HG03521 (cell line): ENCODE results near the gene VEGFB.

Source experiments
- ATAC-seq: cut with Tn5 transposase; IDR thresholded peaks from one replicate; pipeline ENCODE4 v1.9.1; 2021; ENCODE audit warnings: mild to moderate bottlenecking, moderate library complexity; ENCODE audit not compliant: unreplicated experiment

The VEGFB gene

GRCh38 chr11:64230171-64230984 lies 4.0 kb upstream of the VEGFB start, which contains the start of gene DNAJC4:
Gene DNAJC4, plus strand, starts transcription at chr11:64230548. Its CDS starts 307 bp downstream, at chr11:64230855.
- ATAC-seq: peak; percentile 37

GRCh38 chr11:64230985-64231365 lies 3.4 kb upstream of the VEGFB start:
- no peak for ATAC-seq

- ATAC-seq: no peak
These were observed 2.8 kb upstream of the VEGFB start for GRCh38 chr11:64231546-64231945.

- no peak for ATAC-seq
These were observed 2.0 kb upstream of the VEGFB start for GRCh38 chr11:64232182-64232966.

GRCh38 chr11:64232967-64233315 lies 1.4 kb upstream of the VEGFB start:
- ATAC-seq: no peak

GRCh38 chr11:64234647-64235379 lies 429 bp downstream of the VEGFB start:
- ATAC-seq: peak; percentile 12

- no peak for ATAC-seq
These were observed 1.2 kb downstream of the VEGFB start for GRCh38 chr11:64235437-64236161.

GRCh38 chr11:64237484-64237951 lies 3.1 kb downstream of the VEGFB start:
- ATAC-seq: no peak

GRCh38 chr11:64238076-64238475 lies 3.7 kb downstream of the VEGFB start:
- no peak for ATAC-seq

- no peak for ATAC-seq
These were observed 4.6 kb downstream of the VEGFB start for GRCh38 chr11:64238999-64239398.

- ATAC-seq: no peak
These were observed 5.5 kb downstream of the VEGFB start for GRCh38 chr11:64239662-64240434.

GRCh38 chr11:64240435-64241240 lies 6.3 kb downstream of the VEGFB start, which contains the start of gene FKBP2:
Gene FKBP2, plus strand, starts transcription at chr11:64241095. Its CDS starts 1,293 bp downstream, at chr11:64242388.
- ATAC-seq: peak; percentile 44

- peak; percentile 67 for ATAC-seq
These were observed 6.8 kb downstream of the VEGFB start for GRCh38 chr11:64241241-64241490.

GRCh38 chr11:64241491-64242374 lies 7.3 kb downstream of the VEGFB start:
- ATAC-seq: peak; percentile 5

GRCh38 chr11:64243236-64243854 lies 9.0 kb downstream of the VEGFB start:
- no peak for ATAC-seq

GRCh38 chr11:64244107-64244506 lies 9.7 kb downstream of the VEGFB start:
- no peak for ATAC-seq

- ATAC-seq: no peak
These were observed 10.6 kb downstream of the VEGFB start for GRCh38 chr11:64244966-64245365.

GRCh38 chr11:64245401-64245796 lies 11.0 kb downstream of the VEGFB start:
- no peak for ATAC-seq
